Immature natural killer cell (primary cell): ENCODE measurements around the gene CSRP1. TPM values are rescaled to one million over a fixed set of nuclear protein-coding genes. Genes with fewer than 3 reads are reported as not detected.
"Not testable (repeated sequence)": the region's sequence is repeated elsewhere in the genome, so short reads cannot be mapped to it uniquely, and the experiment has no call there.

Source experiments
- DNase-seq, 3 donors: peaks; one replicate each; pipeline ENCODE4 v3.0.0; 2022; ENCODE audit warnings: mixed read lengths in 1 of 3
- H3K27ac Mint-ChIP-seq, 6 donors: one replicate each; pipeline ENCODE4 v1.8.0; 2020; ENCODE audit warnings: mixed read lengths in 6 of 6, mild to moderate bottlenecking in 5 of 6, inconsistent platforms in 4 of 6, moderate library complexity in 3 of 6
- H3K27me3 Mint-ChIP-seq, 3 donors: one replicate each; pipeline ENCODE4 v1.8.0; 2020 to 2021; ENCODE audit warnings: low read depth in 3 of 3, mild to moderate bottlenecking in 3 of 3, mixed read lengths in 3 of 3, moderate library complexity in 3 of 3, inconsistent platforms in 1 of 3
- H3K36me3 Mint-ChIP-seq, 3 donors: one replicate each; pipeline ENCODE4 v1.8.0; 2020; ENCODE audit warnings: mixed read lengths in 3 of 3, inconsistent platforms in 2 of 3, mild to moderate bottlenecking in 2 of 3
- H3K4me1 Mint-ChIP-seq, 2 donors: one replicate each; pipeline ENCODE4 v1.8.0; 2020; ENCODE audit warnings: inconsistent platforms in 2 of 2, mild to moderate bottlenecking in 2 of 2, mixed read lengths in 2 of 2, moderate library complexity in 1 of 2
- H3K4me3 Mint-ChIP-seq, 5 donors: one replicate each; pipeline ENCODE4 v1.8.0; 2020; ENCODE audit warnings: mild to moderate bottlenecking in 5 of 5, mixed read lengths in 5 of 5, inconsistent platforms in 3 of 5, moderate library complexity in 3 of 5
- H3K9me3 Mint-ChIP-seq, 6 donors: one replicate each; pipeline ENCODE4 v1.8.0; 2020; ENCODE audit warnings: mild to moderate bottlenecking in 6 of 6, mixed read lengths in 6 of 6, inconsistent platforms in 4 of 6, moderate library complexity in 3 of 6
- polyA plus RNA-seq, 3 donors: library from polyadenylated mRNA; unstranded; fragments of 300-500 nt; fragmentation: Illumina TruSeq; gene quantifications; one replicate each; pipeline ENCODE4 v1.2.3, GENCODE V29; 2021

The CSRP1 gene
- polyA plus RNA-seq, 3 donors from 2014 or later, result 58.0 to 72.9 (median 61.8) TPM

DNA sequence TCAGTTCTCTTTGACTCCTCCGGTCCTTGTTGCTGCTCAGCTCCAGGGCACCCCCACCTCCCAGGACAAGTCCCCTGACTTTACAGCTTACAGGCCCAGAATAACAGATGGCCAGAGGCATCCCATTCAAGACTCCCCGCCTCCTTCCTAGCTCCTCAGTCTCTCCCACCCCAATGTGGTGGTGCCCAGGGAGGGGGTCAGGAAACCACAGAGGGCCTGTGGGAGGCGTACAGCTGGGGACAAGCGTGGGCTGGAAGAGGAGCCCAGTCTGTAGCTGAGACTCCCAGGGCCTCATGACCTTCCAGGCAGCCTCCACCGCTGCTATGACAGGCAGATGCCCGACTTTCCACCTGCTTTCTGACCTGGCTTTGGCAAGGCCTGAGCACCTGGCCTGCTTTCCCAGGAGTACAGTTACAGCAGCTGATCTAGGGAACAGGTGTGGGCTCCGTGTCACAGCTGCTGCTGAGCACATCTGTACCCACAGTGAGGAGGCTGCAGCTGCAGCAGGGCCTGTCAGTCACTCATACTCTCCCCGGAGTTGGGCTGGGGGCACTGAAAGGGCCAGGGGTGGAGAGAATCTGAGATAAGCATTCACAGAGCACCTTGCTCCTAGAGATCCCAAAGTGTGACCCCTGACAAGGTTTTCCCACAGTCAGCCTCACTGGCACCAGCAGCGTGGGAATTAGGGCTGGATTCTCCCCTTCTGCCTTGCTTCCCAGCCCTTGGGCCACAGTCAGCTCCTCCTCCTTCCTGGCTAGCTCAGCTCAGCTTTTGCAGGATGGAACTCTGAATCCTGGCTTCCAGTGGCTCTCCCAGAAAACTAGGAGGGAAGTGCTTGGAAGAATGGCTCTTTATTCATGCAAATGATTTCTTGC, 24.9 kb upstream of the CSRP1 start:
- DNase-seq, result no peak
- Mint-ChIP-seq H3K9me3 (no peaks in the 10 kb centered on the region), H3K27ac (no peak overlapping the region), H3K27me3 (peaks cover 2 to 13% (median 5%) of the 10 kb centered on the region in 3 donors), H3K4me1 (no peaks in the 10 kb centered on the region), H3K4me3 (no peak overlapping the region), H3K36me3 (peaks cover 16 to 21% (median 20%) of the 10 kb centered on the region in 3 donors)

DNA sequence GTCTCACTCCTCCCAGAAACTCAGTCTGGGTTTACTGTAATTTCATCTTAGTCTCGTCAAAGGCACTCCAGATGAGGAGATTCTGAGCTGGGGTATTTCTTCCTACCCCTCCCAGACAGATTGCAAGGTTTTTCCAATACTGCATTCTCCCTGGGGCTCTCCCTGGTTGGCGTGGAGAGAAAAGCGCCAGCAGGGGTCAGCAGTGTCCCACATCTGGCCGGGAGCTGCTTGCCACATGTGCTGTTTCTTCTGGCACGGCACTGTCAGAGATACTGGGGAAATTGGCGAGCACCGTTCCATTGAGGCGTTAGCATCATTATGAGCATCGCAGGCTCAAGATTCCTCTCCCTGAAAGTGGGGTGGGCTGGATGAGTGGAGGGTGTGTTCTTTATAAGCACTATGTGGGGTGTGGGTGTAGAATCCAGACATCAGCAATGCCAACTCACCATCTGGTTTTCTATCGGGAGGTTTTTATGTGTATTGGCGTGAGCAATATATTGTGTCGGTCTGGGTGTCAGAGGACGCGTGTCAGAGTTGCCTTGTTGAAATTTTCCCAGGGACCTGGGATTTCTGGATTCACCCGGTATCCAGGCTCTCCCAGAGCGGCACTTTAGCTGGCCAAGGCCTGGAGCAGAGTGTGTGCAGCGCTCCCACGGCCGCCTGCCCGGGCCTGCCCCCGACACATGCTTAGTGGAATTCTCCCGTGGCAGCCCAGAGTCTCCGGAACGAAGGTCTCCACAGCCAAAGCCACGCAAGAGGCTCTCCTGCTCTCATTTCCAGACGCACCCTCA, 24.0 kb upstream of the CSRP1 start:
- no peaks in the 10 kb centered on the region for H3K4me1 Mint-ChIP-seq
- H3K9me3 Mint-ChIP-seq, result no peaks in the 10 kb centered on the region
- H3K27ac Mint-ChIP-seq, result no peak overlapping the region
- H3K4me3 Mint-ChIP-seq, result no peak overlapping the region
- peaks cover 2 to 4% (median 3%) of the 10 kb centered on the region in 3 donors for H3K27me3 Mint-ChIP-seq
- H3K36me3 Mint-ChIP-seq, result peaks cover 16 to 21% (median 20%) of the 10 kb centered on the region in 3 donors
- DNase-seq, result no peak

DNA sequence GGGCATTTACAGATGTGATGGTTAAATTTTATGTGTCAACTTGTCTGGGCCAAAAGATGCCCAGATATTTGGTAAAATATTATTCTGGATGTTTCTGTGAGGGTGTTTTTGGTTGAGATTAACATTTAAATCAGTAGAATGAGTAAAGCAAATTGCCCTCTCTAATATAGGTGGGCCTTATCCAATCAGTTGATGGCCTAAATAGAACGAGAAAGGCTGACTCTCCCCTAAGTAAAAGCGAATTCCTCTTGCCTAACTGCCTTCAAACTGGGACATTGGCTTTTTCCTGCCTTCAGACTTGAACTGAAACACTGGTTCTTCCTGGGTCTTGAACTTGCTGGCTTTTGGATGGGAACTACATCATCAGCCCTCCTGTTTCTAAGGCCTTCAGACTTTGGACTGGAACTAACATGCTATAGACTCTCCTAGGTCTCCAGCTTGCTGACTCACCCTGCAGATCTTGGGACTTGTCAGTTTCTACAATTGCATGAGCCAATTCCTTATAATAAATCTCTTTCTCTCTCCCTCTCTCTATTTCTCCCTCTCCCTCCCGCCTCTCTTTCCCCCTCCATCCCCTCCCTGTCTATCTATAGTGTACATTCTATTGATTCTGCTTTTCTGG, 21.8 kb upstream of the CSRP1 start:
- H3K27ac Mint-ChIP-seq, result no peak overlapping the region
- peaks cover 18 to 21% (median 19%) of the 10 kb centered on the region in 3 donors for H3K36me3 Mint-ChIP-seq

DNA sequence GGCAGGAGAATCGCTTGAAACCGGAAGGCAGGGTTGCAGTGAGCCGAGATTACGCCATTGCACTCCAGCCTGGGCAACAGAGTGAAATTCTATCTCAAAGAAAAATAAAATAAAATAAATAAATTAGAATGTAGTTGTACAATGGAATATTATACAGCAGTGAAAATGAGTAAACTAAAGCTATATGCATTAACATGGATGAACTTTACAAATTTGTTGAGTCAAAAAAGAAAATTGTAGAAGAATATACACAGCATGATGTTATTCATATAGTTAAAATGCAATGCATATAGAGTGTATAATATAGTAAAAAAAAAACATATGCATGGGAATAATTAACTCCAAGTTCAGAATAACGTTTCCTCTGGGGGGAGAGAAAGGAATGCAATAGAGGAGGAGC, 21.0 kb upstream of the CSRP1 start:
- Mint-ChIP-seq H3K4me3 (no peak overlapping the region), H3K36me3 (peaks cover 15 to 21% (median 18%) of the 10 kb centered on the region in 3 donors), H3K27ac (no peak overlapping the region), H3K4me1 (no peaks in the 10 kb centered on the region), H3K27me3 (peaks cover 0 to 3% (median 2%) of the 10 kb centered on the region in 3 donors), H3K9me3 (peaks cover 0 to 5% (median 0%) of the 10 kb centered on the region in 6 donors)
- DNase-seq, result no peak

More for the DNA sequence above, 21.8 kb upstream of the CSRP1 start:
- Mint-ChIP-seq H3K4me1 (no peaks in the 10 kb centered on the region), H3K27me3 (peaks cover 0 to 3% (median 2%) of the 10 kb centered on the region in 3 donors), H3K9me3 (peaks cover 0 to 2% (median 0%) of the 10 kb centered on the region in 6 donors), H3K4me3 (no peak overlapping the region)
- no peak for DNase-seq

DNA sequence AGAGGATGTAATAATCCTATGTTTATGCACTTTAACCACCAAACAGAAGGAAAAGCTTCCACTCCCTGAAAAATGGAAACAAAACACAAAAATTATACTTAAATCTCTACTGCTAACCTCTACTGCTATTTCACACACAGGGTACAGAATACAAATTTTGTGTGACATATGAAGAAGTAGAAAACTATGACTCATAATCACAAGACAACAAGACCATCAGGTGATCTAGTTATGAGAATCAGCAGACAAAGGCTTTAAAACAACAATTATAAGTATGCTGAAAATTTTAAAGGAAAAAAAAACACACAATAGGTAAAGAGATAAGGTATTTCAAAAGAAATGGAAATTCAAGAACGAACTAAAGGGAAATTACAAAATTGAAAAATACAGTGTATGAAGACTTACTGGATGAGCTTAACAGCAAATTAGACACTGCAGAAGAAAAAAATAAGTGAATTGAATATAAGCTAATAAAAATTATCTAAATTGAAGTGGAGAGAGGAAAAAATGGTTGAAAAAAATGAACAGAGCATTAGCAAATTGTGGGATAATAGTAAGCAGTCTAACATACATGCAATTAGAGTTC, 18.4 kb upstream of the CSRP1 start:
- DNase-seq, result no peak
- Mint-ChIP-seq H3K27me3 (peaks cover 0 to 3% (median 2%) of the 10 kb centered on the region in 3 donors), H3K4me1 (no peaks in the 10 kb centered on the region), H3K4me3 (no peak overlapping the region), H3K36me3 (peaks cover 7 to 22% (median 19%) of the 10 kb centered on the region in 3 donors), H3K9me3 (peaks cover 0 to 5% (median 0%) of the 10 kb centered on the region in 6 donors), H3K27ac (peak overlapping the region in 1 of 6 donors; percentile 25)

DNA sequence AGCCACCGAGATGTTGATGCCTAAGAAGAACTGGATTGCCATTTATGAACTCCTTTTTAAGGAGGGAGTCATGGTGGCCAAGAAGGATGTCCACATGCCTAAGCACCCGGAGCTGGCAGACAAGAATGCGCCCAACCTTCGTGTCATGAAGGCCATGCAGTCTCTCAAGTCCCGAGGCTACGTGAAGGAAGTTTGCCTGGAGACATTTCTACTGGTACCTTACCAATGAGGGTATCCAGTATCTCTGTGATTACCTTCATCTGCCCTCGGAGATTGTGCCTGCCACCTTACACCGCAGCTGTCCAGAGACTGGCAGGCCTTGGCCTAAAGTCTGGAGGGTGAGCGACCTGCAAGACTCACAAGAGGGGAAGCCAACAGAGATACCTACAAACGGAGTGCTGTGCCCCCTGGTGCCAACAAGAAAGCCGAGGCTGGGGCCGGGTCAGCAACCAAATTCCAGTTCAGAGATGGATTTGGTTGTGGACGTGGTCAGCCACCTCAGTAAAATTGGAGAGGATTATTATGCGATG, 13.2 kb upstream of the CSRP1 start:
- not testable (repeated sequence) for H3K4me1 Mint-ChIP-seq, H3K4me3 Mint-ChIP-seq, H3K9me3 Mint-ChIP-seq, DNase-seq, H3K27ac Mint-ChIP-seq, H3K27me3 Mint-ChIP-seq
- peaks cover 2 to 15% (median 14%) of the 10 kb centered on the region in 3 donors for H3K36me3 Mint-ChIP-seq

DNA sequence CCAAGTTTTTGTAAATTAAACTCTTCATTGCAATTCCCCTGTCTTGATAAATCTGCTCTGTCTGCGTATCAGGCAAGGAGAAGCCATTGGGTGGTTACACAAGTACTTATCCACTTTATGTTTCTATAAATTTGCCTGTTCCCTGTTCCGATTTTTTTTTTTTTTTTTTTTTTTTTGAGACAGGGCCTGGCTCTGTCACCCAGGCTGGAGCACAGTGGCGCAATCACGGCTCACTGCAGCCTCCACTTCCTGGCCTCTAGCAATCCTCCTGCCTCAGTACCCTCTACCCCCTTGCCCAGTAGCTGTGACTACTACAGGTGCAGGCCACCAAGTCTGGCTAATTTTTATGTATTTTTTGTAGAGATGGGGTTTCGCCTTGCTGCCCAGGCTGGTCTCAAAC, 11.1 kb upstream of the CSRP1 start:
- Mint-ChIP-seq H3K4me1 (no peaks in the 10 kb centered on the region), H3K9me3 (peaks cover 0 to under 1% (median 0%) of the 10 kb centered on the region in 6 donors), H3K27ac (no peak overlapping the region), H3K36me3 (peaks cover 0 to 9% (median 7%) of the 10 kb centered on the region in 3 donors), H3K27me3 (peaks cover 0 to 5% (median 0%) of the 10 kb centered on the region in 3 donors), H3K4me3 (no peak overlapping the region)
- no peak for DNase-seq

DNA sequence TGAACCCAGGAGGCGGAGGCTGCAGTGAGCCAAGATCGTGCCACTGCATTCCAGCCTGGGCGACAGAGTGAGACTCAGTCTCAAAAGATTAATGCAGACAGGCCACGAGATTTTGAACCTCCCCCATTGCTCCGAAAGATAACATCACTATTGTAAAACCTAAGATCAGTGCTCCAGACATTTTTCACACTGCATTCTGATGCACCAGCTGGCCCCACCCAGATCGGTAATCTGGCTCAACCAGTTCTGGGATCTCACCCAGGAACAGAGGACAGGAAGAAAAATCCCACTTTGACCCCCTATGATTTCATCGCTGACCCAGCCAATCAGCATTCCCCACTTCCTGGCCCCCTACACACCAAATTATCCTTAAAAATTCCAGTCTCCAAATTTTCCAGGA, 10.7 kb upstream of the CSRP1 start:
- H3K36me3 Mint-ChIP-seq, result peaks cover 0 to 7% (median 7%) of the 10 kb centered on the region in 3 donors

DNA sequence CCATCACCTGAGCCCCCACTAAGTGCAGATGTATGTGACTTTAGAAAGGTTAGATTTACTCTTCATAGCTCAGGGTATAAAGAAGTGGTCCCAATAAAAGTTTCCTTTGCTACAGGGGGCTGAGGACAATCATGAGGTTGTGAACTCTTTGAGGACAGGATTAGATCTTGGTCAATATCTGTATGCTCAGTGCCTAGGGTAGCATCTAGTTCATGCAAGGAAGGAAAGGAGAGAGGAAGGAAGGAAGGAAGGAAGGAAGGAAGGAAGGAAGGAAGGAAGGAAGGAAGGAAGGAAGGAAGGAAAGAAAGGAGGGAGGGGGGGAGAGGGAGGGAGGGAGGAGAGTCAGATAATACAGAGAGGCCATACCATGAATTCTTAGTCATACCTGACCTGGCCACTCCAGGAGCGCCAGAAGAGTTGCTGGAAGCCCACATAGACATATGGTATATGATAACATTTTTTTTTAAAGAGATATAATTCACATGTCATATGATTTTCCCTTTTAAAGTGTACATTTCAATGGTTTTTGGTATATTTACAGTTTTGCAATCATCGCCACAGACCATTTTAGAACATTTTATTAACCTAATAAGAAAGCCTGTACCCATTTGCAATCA, 9.7 kb upstream of the CSRP1 start:
- Mint-ChIP-seq H3K9me3 (no peaks in the 10 kb centered on the region), H3K4me1 (no peaks in the 10 kb centered on the region), H3K4me3 (no peak overlapping the region), H3K27me3 (peaks cover 0 to 2% (median 1%) of the 10 kb centered on the region in 3 donors), H3K27ac (no peak overlapping the region), H3K36me3 (no peaks in the 10 kb centered on the region)
- DNase-seq, result no peak

More for the DNA sequence above, 10.7 kb upstream of the CSRP1 start:
- Mint-ChIP-seq H3K27ac (no peak overlapping the region), H3K9me3 (no peaks in the 10 kb centered on the region), H3K27me3 (peaks cover 0 to 5% (median 0%) of the 10 kb centered on the region in 3 donors), H3K4me1 (no peaks in the 10 kb centered on the region), H3K4me3 (no peak overlapping the region)
- no peak for DNase-seq

DNA sequence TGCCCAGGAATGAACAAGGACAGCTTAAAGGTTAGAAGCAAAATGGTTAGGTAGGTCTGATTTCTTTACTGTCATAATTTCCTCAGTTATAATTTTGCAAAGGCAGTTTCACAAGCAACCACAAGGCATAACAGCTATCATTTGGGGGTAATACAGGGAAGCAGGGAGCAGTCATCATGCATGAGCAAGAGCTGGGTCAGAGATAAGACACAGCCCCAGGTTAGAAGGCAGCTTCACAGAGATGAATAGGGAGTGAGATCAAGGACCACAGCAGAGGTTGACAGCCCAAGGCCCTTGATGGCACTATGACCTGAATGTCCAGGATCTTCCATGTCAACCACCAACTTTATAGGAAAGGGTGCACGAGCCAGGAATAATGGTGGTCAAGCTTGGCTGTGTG, 9.0 kb upstream of the CSRP1 start:
- H3K27ac Mint-ChIP-seq, result peak overlapping the region in 1 of 6 donors; percentile 34
- no peaks in the 10 kb centered on the region for H3K9me3 Mint-ChIP-seq
- no peaks in the 10 kb centered on the region for H3K36me3 Mint-ChIP-seq
- H3K27me3 Mint-ChIP-seq, result peaks cover 0 to 2% (median 1%) of the 10 kb centered on the region in 3 donors
- H3K4me1 Mint-ChIP-seq, result no peaks in the 10 kb centered on the region
- H3K4me3 Mint-ChIP-seq, result no peak overlapping the region
- DNase-seq, result no peak

DNA sequence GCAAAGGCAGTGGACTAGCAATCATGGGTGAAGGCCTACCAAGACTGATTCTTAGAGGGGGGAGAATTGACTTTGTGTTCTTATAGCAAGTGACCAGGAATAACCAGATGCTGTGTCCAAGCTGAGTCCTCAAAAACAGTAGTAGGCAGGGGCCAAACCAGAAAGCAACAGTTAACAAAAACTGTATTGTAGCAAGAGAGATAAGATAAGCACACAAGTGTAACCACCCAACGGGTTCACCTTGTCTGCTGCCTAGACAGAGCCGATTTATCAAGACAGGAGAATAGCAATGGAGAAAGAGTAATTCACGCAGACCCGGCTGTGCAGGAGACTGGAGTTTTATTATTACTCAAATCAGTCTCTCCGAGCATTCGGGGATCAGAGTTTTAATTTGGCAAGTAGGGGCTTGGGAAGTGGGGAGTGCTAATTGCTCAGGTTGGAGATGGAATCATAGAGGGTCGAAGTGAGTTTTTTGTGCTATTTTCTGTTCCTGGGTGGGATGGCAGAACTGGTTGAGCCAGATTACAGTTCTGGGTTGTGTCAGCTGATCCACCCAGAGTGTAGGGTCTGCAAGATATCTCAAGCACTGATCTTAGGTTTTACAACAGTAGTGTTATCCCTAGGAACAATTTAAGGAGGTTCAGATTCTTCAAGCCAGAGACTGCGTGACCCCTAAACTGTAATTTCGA, 8.3 kb upstream of the CSRP1 start:
- Mint-ChIP-seq H3K36me3 (no peaks in the 10 kb centered on the region), H3K4me1 (no peaks in the 10 kb centered on the region), H3K27ac (no peak overlapping the region), H3K27me3 (peaks cover 0 to 2% (median 1%) of the 10 kb centered on the region in 3 donors), H3K9me3 (no peaks in the 10 kb centered on the region), H3K4me3 (no peak overlapping the region)
- no peak for DNase-seq

DNA sequence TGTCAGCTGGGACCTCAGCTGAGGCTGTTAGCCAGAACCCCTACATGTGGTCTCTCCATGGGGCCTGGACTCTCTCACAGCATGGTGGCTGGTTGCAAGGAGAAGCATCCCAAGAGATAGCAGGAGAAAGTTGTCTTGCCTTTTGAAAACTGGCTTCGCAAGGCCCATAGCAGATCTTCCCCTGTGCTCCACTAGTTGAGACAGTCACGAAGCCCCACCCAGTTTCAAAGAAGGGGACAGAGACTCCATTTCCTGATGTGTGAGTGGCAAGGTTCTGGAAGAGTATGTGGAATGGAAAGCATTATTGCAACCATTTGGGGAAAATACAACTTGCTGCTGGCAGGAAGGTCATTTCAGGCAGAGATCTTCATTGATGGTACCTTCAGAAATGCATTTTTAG, 7.5 kb upstream of the CSRP1 start:
- Mint-ChIP-seq H3K27me3 (peaks cover 0 to 2% (median 1%) of the 10 kb centered on the region in 3 donors), H3K9me3 (no peaks in the 10 kb centered on the region), H3K4me1 (no peaks in the 10 kb centered on the region), H3K4me3 (no peak overlapping the region), H3K36me3 (no peaks in the 10 kb centered on the region), H3K27ac (no peak overlapping the region)
- DNase-seq, result no peak
